HG02610 (cell line): ENCODE results near the gene BRD8.
"Not testable (repeated sequence)": the region's sequence is repeated elsewhere in the genome, so short reads cannot be mapped to it uniquely, and the experiment has no call there.

Experiments used
- ATAC-seq: cut with Tn5 transposase; IDR thresholded peaks from one replicate; pipeline ENCODE4 v1.9.1; 2021; ENCODE audit warnings: mild to moderate bottlenecking, moderate library complexity; ENCODE audit not compliant: unreplicated experiment

Gene BRD8

DNA sequence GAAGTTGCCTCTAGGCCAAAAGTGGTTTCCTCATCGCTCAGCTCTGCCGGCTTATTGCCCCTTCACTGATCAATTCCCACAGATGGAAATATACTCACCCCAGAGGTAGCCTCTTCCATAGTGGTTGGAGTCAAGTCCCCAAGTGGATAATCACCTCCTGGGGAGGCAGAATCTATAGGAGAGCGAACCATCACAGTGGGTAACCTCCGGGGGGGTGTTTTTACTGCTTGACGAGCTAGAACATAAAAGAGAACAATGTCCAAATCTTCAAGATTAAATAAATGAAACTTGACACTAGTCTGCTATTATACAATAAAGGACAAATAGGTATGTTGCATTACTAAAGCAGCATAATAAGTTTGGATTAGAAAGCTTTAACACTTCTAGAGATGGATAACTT, 9.3 kb downstream of the BRD8 start:
- ATAC-seq = no peak

DNA sequence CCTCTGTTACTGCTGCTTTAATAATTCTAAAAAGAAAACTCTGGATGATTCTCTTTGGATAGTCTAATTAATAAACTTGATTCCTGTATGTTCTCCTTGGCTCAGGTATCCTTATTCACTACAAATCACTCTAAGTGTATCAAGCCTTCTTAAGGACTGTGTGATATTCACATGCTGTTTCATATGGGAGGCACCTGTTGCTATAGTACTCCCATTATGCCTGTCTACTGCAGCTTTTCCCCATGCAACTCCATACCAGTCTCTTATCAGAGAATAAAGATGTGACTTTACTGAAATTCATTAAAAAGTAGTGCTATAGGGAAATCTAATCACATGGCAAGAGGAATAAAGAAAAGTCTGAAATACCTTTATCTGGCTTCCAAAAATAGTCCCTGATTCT, 14.7 kb downstream of the BRD8 start:
- no peak for ATAC-seq

DNA sequence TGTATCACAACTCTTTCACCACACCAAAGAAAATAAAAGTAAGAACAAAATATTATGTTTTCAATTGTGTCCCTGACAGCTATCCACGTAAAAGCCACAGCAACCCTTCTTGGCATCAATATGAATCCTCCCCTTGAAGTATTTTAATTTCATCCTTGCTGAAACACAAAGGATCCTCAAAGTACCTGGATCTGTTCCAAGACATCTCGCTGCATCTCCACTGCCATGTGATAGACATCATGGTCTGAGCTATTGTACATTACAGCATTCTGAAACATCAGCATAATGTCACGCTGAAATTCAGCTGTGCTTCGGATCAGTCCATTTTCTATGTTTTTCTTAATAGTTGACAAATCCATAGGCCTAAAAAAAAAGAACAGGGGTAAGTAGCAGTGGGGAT, 17.7 kb downstream of the BRD8 start:
- ATAC-seq = no peak

DNA sequence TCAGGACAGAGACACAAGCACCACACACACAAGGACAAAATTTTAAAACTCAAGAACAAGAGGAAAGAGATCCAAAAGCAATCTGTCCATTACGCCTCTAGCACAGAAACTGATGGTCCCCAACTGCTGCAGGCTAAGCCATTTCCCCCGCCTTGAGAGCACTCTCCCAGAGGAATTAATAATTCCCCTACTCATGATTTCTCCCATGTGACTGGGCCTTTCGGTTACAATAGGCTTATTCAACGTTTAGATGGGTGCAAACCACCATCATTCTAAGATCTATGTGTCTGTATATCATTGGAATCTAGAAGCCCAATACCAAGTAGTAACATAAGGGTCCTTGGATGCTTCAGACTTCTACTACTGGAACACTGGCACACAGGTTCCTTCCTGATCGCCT, 18.8 kb downstream of the BRD8 start:
- ATAC-seq = no peak

DNA sequence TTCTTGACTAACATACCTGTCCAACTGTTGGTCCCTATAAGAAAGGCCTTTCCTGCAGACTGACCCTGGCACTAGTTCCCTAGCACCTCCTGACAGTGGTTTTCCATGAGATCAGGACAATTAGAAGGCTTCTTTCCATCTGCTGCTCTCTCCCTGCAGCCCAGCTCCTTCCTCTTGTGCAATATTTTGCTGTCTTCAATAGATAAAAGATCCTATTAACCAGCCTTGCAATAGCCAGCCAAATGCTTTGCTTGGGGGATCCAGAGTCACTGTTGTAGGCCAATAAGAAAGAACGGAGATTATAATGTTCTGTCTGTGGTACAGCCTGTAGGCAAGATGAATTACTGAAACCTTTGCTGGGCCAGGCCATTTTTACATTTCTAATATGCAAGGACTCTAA, 20.8 kb downstream of the BRD8 start:
- no peak for ATAC-seq

DNA sequence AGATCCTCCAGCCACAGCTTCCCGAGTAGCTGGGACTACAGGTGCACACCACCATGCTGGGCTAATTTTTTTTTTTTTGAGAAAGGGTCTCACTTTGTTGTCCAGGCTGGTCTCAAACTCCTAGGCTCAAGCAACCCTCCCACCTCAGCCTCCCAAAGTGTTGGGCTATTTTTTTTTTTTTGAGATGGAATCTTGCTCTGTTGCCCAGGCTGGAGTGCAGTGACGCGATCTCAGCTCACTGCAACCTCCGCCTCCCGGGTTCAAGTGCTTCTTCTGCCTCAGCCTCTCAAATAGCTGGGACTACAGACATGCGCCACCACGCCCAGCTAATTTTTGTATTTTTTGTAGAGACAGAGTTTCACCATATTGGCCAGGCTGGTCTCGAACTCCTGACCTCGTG, 22.5 kb downstream of the BRD8 start:
- ATAC-seq = not testable (repeated sequence)

DNA sequence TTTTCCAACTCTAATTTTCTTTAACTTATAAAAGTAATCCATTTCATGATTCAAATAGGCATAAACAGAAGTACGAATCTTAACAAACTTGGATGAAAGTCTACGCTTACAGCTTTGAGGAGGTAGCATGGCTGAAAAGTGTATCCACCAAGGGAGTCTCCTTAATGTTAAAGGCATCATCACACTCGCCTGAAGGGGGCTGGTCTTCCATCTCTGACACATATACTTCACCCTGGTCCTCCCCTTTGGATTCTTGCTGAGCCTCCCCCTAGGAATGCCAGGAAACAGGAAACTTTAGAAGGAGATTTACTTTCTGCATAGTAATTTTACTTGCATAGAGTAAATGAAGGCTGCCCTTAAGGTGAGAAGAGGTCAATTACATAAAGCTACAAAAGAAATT, 28.9 kb downstream of the BRD8 start:
- no peak for ATAC-seq

DNA sequence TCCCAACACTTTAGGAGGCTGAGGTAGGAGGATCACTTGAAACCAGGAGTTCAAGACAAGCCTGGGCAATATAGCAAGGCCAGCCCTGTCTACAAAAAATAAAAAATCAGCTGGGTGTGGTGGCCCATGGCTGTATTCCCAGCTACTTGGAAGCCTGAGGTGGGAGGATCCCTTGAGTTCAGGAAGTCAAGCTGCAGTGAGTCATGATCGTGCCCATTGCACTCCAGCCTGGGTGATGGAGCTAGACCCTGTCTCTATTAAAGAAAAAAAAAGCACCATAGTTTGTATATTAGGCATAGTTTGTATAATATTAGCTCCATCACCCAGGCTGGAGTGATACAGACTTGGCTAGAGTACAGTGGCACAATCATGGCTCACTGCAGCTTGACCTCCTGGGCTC, 29.6 kb downstream of the BRD8 start:
- ATAC-seq = no peak

DNA sequence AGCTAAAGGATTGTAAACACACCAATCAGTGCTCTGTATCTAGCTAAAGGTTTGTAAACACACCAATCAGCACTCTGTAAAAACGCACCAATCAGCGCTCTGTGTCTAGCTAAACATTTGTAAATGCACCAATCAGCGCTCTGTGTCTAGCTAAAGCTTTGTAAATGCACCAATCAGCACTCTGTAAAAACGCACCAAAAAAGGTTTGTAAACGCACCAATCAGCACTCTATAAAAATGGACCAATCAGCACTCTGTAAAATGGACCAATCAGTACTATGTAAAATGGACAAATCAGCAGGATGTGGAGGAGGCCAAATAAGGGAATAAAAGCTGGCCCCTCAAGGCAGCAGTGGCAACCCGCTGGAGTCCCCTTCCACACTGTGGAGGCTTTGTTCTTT, 34.9 kb downstream of the BRD8 start:
- ATAC-seq = not testable (repeated sequence)

DNA sequence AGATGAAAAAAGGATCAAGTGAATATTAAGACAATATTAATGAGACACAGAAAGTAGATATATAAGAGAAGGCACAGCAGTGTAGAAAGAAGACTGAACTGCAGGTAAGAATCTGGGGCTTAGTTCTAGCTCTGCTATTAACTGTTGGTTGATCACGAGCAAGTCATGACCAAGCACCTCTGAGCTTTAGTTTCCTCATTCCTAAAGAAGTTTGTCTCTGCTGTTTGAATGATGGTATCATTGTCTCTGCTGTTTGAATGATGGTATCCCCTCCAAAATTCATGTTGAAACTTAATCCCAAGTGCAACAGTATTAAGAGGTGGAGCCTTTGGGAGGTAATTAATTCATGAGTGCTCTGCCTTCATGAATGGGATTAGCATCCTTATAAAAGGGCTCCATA, 36.7 kb downstream of the BRD8 start:
- no peak for ATAC-seq

DNA sequence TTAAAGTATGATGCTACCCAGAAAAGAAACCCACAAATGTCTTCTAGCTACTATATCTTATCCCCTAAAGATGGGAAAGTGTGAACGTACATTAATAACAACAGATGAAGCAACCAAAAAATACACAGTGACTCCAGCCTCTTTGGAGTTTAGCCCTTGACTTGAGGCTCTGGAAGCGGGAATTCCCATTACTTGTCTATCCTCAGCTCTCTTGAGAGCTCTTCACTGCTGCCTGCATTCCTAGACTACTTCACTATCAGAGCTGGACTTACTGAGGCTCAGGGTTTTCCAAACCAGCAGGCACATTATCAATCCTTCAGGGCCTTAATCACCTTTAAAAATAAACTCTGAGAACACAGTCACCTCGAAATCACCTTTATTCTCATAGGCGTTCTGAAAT, 38.2 kb downstream of the BRD8 start:
- no peak for ATAC-seq

DNA sequence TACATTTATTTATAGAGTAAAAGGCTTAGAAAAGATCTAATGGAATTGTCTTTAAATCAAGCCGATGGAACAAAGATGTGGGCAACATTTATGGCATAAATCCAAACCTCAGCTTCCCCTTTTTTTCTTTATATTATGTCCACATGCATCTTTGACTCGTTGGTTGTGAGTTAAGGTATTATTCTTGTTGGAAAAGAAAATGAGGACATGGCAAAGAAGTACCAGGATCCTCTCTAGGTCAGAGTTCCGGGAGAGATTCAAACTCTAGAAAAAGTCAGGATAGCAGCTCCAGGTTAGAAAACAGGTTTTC, 38.7 kb downstream of the BRD8 start:
- ATAC-seq = no peak

DNA sequence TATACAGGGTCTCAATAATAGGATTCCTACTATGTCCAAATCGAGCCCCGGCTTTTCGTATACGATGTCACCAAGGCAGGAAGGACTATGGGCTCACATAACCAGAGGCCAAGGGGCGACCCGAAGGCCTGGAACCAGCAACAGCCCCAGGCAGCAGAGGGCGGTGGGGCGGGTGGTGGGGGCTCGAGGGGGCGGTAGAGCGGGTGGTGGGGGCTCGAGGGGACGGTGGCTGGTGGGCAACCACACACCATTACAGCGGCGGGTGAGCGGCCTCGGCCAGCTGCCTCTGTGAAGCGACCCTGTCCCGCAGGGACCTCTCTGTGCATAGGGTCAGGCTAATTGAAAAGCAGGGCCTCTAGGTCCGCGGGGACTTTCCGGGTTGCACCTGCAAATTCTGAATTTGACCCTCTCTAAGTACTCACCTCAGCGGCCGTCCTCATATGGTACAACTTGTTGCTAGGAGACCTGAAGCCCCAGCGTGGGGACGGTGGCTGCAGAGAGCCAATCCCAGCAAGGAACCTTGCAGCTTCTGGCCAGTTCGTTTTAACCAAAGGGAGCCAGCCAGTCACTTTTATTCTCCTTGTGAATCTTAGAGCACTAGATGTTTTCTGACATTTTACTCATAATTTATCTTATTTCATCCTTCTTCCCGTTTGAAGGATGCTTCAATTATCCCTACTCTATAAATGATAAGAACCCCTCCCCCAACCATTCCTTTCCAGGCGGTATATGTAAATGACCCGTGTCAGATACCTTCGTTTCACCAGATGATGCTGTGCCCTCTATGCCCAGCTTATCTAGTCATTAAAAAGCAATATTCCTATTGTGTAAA, 39.3 kb downstream of the BRD8 start, which contains the start of gene NME5:
NME5 (minus strand) TSS at position 480 of the 832 bp plus-strand sequence. CDS start 648 bp downstream, outside the sequence.
- ATAC-seq = peak; percentile 88

DNA sequence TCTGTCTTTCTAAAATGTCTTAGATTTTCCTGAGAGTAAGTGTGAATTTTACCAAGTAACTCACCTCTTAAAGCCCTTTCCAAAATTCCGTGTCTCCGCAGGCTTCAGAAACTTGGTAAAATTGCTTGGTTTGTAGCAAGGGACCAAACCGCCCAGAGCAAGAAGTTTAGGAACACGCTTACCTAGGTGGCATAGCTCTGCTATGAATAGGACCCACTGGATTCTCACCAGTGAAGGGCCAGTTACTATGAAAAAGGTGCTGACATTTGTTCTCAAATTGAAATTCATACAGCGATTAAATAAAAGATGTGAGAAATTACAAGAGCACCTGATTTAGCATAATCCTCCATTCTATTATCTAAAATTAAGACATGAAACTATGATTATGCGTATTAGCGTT, 45.9 kb downstream of the BRD8 start:
- ATAC-seq = no peak

DNA sequence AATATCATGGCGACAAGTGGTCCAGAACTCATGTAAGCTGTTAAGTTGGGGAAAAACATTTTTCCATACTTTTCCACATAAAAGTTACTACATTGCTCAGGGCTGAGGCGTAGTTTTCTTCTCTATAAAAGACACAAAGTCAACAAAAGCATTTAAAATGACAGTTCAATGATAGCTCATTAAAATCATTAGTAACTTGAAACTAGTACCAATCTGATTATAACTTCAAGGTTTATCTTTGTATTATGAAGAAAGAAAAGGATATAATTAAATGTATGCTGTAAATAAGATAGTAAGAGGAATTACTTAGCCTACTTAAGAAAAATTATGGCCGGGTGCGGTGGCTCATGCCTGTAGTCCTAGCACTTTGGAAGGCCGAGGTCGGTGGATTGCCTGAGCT, 49.1 kb downstream of the BRD8 start:
- ATAC-seq = no peak

DNA sequence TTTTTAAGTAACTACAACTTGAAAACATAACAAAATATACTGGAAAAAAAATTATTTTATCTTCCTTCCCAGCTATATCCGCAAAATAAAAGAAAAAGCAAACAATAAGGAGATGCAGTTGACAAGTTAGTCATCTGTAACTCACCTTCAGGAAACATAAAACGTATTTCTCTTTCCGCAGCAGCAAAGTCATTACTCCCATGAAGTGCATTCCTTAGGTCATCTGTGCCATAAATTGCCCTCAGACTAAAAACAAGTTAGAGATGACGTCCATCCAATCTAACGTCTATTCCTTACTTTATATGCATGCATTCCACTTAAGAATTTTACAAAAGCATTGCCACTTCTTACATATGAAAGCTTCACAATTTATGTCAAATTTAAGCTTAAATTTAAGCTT, 50.1 kb downstream of the BRD8 start:
- ATAC-seq = no peak

DNA sequence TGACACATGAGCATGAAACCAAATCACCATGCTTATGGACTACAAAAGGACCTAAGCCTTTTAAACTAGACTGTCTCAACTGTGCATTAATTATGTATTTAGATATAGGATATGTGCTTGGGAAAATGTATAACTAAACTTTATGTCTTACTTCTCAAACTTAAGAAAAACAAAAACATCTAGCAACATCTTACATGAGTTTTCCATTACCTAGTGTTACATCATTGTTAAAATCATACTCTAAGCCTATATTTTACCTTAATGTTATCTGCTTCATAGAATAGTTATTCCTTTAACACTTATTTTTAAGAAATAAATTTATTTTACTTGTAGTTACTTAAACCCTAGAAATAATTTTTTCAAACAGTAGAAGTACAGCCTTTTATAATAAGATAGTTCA, 63.2 kb downstream of the BRD8 start:
- no peak for ATAC-seq

DNA sequence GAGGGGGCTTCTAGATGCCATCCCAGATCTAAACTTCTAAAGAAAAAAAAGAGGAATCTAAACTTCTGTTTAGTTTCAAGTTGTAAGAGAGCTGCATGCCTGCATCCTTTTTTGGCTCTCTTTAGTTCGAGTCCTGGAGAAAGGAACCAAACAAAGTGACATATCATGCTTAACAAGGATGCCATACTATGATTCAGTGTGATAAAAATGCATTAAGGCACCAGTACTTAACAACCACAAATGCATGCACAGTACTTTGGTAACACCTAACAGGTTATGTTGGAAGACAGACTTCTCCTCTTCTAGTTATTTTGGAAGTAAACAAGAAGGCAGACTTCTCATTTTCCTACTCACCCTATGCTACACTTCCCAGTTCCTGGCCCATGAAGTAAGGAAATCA, 66.5 kb downstream of the BRD8 start:
- ATAC-seq = no peak

DNA sequence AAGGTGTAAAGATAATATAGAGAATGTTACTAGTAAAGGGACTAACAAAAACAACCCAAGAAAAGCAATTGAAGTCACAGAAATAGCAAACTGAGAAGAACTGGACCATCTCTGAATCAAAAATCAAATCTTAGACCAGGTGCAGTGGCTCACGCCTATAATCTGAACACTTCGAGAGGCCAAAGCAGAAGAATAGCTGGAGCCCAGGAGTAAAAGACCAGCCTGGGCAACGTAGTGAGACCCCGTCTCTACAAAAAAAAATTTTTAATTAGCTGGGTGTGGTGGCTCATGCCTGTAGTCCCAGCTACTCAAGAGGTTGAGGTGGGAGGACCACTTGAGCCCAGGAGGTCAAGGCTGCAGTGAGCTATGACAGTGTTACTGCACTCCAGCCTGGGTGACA, 67.2 kb downstream of the BRD8 start:
- ATAC-seq = no peak

DNA sequence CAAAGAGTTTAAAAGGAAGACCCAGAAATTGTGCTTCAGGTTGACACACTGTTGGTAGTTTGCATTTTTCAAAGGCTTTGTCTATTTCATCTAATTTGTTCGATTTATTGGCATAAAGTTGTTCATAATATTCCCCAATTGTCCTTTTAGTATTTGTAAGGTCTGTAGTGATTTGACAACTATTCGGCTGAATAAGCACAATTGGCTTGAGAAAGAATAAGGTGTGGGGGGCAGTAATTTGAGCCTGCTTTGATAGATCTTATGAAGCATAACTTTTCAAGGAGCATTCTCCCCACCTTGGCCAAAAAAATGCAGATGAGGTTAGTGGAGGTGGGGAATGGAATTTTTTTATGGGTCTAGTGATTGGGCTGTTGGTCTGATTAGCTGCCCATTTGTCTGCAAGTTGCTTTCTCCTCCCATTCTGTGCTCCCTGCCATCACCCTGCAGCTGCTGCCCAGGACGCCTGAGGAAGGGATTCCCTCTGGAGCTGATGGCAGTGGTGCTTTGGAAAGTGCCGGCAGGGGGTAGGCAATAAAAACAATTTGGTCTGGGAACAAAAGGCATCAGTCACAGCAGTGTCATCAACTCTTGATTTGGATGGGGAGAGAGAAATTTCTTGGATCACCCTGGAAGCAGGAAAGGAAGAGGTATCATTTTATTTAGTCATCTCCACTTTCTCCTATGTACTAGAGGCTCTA, 68.0 kb downstream of the BRD8 start:
- ATAC-seq = no peak

DNA sequence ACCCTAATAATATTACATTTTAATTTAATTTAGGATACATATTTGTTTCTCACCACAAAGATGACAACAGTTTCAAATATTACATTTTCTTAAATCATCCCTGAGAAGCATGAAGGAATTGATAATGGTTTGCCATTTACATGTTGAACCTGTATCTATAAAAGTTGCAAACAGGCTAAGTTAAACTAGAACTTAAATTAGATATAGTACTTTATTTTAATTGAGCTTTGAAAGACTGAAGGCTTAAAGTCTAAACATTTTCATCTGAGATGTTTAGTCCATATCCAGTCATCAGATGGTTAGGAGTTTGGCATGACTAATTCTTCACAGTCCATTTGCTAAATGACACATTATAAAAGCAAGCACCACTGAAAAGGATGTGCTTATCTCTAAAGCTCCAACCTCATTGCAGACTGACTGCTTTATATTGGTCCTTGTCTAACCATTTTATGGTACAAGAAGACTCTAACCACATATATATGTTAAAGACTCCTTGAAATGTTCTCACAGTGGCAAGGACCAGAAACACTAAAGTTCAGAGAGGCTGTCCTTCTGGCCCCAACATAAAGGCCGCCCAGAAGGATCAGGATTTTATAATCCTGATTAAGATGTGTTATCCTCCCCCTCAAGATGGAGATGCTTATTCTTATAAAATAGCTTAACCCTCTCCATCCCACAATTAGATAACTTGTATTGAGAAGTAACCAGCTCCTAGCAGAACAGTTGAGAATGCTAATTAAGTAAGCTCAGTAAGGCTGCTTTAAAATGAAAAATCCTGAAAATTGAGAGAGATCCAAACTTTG, 68.8 kb downstream of the BRD8 start:
- ATAC-seq = no peak

DNA sequence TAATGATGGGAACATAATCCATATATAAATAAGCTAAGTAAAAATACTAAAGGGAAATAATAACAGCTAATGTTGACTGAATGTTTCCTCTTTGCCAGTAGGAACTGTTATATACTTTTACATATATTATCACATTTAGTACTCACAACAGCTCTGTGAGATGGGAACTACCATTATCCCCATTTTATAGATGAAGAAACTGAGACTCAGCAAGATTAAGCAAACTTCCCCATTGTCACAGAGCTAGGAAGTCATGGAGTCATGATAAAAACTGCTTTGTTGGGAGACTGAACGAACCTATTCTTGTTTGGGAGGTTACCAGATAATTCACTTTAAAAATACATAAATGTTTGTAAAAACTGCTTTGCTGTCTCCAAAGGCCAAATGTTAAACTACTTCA, 71.2 kb downstream of the BRD8 start:
- no peak for ATAC-seq
